ENCODE data around the gene GRIN2B. TPM values are rescaled to one million over a fixed set of nuclear protein-coding genes. Genes with fewer than 3 reads are reported as not detected.

GRIN2B gene
- total RNA-seq, 1 donor from 2014 or later = not detected

- H3K4me1 Mint-ChIP-seq = no peaks in the 10 kb centered on the region
- peaks cover 5% of the 10 kb centered on the region for H3K27me3 Mint-ChIP-seq
- no peaks in the 10 kb centered on the region for H3K36me3 Mint-ChIP-seq (ENCODE audit: low read depth)
- no peak overlapping the region for H3K27ac Mint-ChIP-seq
- intact Hi-C loops (cut with micrococcal nuclease) = no loop called here
- no peaks in the 10 kb centered on the region for H3K9me3 Mint-ChIP-seq
- no peak for DNase-seq
- H3K4me3 Mint-ChIP-seq = no peak overlapping the region
These were observed 36.2 kb downstream of the GRIN2B start for GRCh38 chr12:13945236-13945635.

GRCh38 chr12:13942826-13943225 lies 38.6 kb downstream of the GRIN2B start:
- peaks cover 5% of the 10 kb centered on the region for H3K27me3 Mint-ChIP-seq
- DNase-seq = no peak
- H3K27ac Mint-ChIP-seq = no peak overlapping the region
- intact Hi-C loops (cut with micrococcal nuclease) = no loop called here
- H3K4me1 Mint-ChIP-seq = no peaks in the 10 kb centered on the region
- H3K9me3 Mint-ChIP-seq = no peaks in the 10 kb centered on the region
- no peaks in the 10 kb centered on the region for H3K36me3 Mint-ChIP-seq (ENCODE audit: low read depth)
- no peak overlapping the region for H3K4me3 Mint-ChIP-seq

GRCh38 chr12:13941258-13942249 lies 39.8 kb downstream of the GRIN2B start:
- peak; percentile 56 for DNase-seq
- no peaks in the 10 kb centered on the region for H3K4me1 Mint-ChIP-seq
- H3K9me3 Mint-ChIP-seq = no peaks in the 10 kb centered on the region
- peaks cover 5% of the 10 kb centered on the region for H3K27me3 Mint-ChIP-seq
- intact Hi-C loops (cut with micrococcal nuclease) = no loop called here
- no peak overlapping the region for H3K4me3 Mint-ChIP-seq
- no peak overlapping the region for H3K27ac Mint-ChIP-seq
- no peaks in the 10 kb centered on the region for H3K36me3 Mint-ChIP-seq (ENCODE audit: low read depth)

- Mint-ChIP-seq H3K4me1 (no peaks in the 10 kb centered on the region), H3K9me3 (no peaks in the 10 kb centered on the region), H3K4me3 (no peak overlapping the region), H3K27me3 (peaks cover 5% of the 10 kb centered on the region), H3K27ac (no peak overlapping the region), H3K36me3 (ENCODE audit: low read depth) (no peaks in the 10 kb centered on the region)
- DNase-seq = no peak
- intact Hi-C loops (cut with micrococcal nuclease) = no loop called here
These were observed 41.0 kb downstream of the GRIN2B start for GRCh38 chr12:13940335-13940865.

- no peaks in the 10 kb centered on the region for H3K36me3 Mint-ChIP-seq (ENCODE audit: low read depth)
- H3K4me1 Mint-ChIP-seq = no peaks in the 10 kb centered on the region
- no peak overlapping the region for H3K27ac Mint-ChIP-seq
- peaks cover 5% of the 10 kb centered on the region for H3K27me3 Mint-ChIP-seq
- H3K9me3 Mint-ChIP-seq = no peaks in the 10 kb centered on the region
- DNase-seq = no peak
- no peak overlapping the region for H3K4me3 Mint-ChIP-seq
- intact Hi-C loops (cut with micrococcal nuclease) = no loop called here
These were observed 43.7 kb downstream of the GRIN2B start for GRCh38 chr12:13937735-13938134.

GRCh38 chr12:13935169-13935568 lies 46.2 kb downstream of the GRIN2B start:
- H3K4me3 Mint-ChIP-seq = no peak overlapping the region
- intact Hi-C loops (cut with micrococcal nuclease) = no loop called here
- H3K4me1 Mint-ChIP-seq = no peaks in the 10 kb centered on the region
- H3K27me3 Mint-ChIP-seq = no peaks in the 10 kb centered on the region
- H3K9me3 Mint-ChIP-seq = no peaks in the 10 kb centered on the region
- H3K36me3 Mint-ChIP-seq (ENCODE audit: low read depth) = no peaks in the 10 kb centered on the region
- H3K27ac Mint-ChIP-seq = no peak overlapping the region
- DNase-seq = no peak

Data from activated CD4-positive, alpha-beta T cell treated with anti-CD3 and anti-CD28 coated beads, Interleukin-2, amount 10 ng/mL, durations not matched to agents 24 days and 14 days (primary cell).